OCI-LY3 (cell line): ENCODE results near the gene ARHGAP18.

Experiments
- CTCF ChIP-seq: fragments of 200-600, 300-600 bp; sonication (generic); IDR thresholded peaks from 2 replicates; pipeline ENCODE4 v1.5.1; 2014; ENCODE audit warnings: antibody characterized with exemption, low read length, low read depth
- EZH2phosphoT487 ChIP-seq: fragments of 200-600 bp; shearing (Covaris generic); IDR thresholded peaks from 2 replicates; pipeline ENCODE4 v1.6.1; 2018; ENCODE audit warnings: antibody characterized with exemption, mixed run types, low read depth

GRCh38 chr6:129586815-129587214 is 123.2 kb downstream of the ARHGAP18 start:
- no peak for TF ChIP-seq CTCF
- no peak for TF ChIP-seq EZH2phosphoT487
